NCI-H510A (cell line): ENCODE data around the gene CENPO.

Experiments used
- DNase-seq: peaks from one replicate; lab custom pipeline; 2025; lab: John Stamatoyannopoulos, UW

Gene CENPO

DNA sequence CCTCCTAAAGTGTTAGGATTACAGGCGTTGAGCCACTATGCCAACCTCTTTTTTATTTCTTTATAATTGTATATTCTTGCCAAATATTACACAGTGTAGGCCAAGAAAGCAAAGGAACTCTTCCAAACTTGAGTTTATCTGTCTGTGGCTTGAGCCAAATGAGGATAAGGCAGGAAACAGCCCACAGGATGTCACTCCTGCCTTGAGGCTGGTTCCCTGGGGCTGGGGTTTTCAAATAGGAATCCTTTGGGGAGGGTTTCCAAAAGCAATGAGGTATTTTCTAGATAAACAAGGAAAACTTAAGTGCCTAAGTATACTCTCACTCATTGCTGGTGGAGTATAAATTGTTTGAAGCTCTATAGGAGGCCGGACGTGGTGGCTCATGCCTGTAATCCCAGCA, 70.4 kb downstream of the CENPO start:
- DNase-seq, result no peak

DNA sequence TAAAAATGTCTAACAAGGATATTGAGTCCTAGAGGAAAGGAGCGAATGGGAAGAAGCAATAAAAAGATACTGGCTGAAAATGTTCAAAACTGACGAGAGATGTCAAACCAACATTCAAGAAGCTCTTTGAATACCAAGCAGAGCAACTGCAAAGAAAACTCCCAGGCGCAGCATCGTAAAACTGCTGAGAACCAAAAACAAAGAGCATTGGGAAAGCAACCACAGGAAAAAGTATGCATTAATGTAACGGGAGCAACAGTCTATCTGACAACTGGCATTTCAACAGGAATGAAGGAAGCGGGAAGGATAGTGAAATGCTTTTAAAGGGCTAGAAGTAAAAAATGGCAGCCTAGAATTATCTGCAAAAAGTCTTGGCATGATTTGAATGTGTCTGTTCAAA, 73.7 kb downstream of the CENPO start:
- no peak for DNase-seq

DNA sequence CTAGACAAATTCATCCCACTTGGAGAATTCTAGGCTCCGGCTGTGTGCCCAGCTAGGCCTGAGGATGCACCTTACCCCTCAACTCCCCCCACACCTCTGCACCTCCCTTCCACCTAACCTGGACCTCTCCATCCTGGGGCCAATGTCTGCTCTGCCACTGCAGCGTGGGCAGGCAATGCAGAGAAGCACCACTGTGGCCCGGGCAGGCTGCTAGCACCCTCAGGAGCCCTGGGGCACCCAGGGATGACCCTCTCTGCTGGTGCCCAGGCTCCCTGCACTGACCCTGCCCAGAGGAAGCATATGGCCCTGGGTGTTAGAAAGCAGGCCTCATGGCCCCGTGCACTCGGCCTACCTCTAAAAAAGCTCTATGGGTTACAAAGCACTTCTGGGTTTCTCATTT, 77.2 kb downstream of the CENPO start:
- DNase-seq, result no peak

DNA sequence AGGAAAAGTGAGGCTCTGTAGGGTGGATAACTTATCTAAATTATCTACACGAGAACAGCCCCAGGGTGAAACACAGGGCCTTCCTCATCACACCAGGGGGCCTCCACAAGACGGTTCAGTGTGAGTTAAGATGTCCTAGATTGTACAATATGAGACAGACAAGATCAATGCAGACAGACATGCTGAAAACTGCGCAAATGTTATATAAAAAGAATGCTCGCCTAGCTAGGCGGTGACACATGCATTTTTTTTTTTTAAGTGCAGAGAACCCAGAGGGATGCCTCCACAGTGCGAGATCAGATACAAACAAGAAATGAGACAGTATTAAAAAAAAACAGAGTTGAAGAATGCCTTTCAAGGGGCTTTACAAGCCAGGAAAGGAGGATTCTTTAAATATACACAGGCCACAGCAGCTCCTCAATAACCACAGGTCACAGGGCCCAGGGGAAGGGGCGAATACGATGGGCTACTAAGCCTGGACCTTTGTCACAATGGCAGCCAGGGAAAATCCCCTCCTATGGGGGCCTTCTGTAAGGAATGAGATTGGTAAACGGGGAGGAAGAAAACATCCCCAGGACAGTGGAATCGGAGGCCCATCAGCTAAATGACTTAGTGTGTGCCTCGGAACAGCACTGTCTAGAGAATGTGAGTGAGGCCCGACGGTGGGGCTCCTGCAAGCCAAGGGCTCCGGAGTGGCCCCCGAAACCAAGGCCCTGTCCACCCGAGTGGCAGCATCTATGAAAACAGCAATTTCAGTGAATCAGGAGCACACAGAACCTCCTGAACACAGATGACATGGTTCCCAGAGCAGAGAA, 77.9 kb downstream of the CENPO start:
- DNase-seq, result no peak

DNA sequence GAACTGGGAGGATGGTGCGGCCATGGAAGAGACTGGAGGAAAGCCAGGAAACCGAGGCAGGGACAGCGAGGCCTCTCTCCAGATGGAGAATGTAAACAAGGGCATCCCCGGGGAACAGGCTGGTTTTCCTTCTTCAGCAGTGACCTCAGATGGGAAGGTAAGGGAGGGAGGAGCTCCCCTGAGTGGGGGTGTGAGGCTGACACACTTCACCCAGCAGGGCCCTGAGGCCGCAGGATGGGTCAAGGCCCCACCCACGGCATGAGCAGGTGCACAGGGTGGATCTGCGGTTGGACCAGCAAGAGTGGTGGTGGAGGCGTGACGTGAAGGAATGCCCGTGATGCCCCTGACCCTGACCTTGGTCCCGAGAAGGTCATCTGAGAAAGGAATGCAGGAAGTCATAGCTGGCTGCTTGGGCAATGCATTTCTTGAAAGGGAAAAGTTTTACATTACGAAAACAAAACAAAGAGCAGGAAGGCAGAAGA, 78.7 kb downstream of the CENPO start:
- no peak for DNase-seq
